K562 (cell line): ENCODE data around the gene BZW1.

Experiments used
- CAMTA2 ChIP-seq: fragments of 250-450 bp; sonication (Bioruptor Pico); conservative IDR thresholded peaks from 2 replicates; pipeline ENCODE4 v1.5.1; 2022
- RBBP5 ChIP-seq: fragments of 200-600 bp; sonication (generic); IDR thresholded peaks from 2 replicates; pipeline ENCODE4 v1.6.1; 2012; ENCODE audit warnings: borderline replicate concordance, mild to moderate bottlenecking, low read length, control low read depth, inconsistent platforms; ENCODE audit not compliant: insufficient read depth, poor library complexity, severe bottlenecking
- TAF15 ChIP-seq: fragments of 200-400 bp; formaldehyde crosslinking; IDR thresholded peaks from 2 replicates; pipeline ENCODE4 v1.6.1; 2017; ENCODE audit warnings: mild to moderate bottlenecking, low read depth, low read length, moderate library complexity
- TOE1 ChIP-seq, 2 experiments: fragments of 450-650 bp in 1 of 2; sonication (generic) in 1 of 2; formaldehyde crosslinking in 1 of 2; IDR thresholded peaks; 2 replicates each; pipeline versions ENCODE4 v1.7.1 to v1.8.0; 2016 to 2022; ENCODE audit warnings: borderline replicate concordance in 2 of 2, mild to moderate bottlenecking in 2 of 2, antibody characterized with exemption in 1 of 2, inconsistent platforms in 1 of 2, low read depth in 1 of 2, missing genetic modification reagents in 1 of 2, moderate library complexity in 1 of 2
- ZNF354B ChIP-seq: fragments of 250-450 bp; sonication (Bioruptor Pico); IDR thresholded peaks from 2 replicates; pipeline ENCODE4 v1.4.0; 2020

DNA sequence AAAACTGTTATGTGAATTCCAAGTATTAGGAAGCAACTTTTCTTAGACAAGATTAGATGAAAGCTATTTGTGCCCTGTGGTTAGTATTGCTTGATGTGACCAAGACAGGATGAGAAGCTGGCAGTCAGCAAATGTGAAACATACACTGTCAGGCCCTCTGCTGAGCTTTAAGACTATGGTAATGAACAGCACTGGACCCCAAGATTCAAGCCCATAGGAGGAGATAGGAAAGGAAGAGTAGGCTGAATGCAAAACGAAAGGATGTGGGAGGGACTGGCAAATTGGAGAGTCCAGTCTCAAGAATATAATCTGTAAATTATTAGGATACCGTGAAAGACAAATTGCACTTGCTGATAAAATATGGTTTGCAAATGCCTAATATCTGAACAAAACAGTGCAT lies 16.4 kb downstream of the BZW1 start:
- no peak for TF ChIP-seq RBBP5
- TF ChIP-seq CAMTA2, result no peak
- TF ChIP-seq ZNF354B, result no peak
- TF ChIP-seq TAF15, result no peak
- no peak for TF ChIP-seq TOE1 (IDR thresholded peaks at IDR 0.05; ENCODE audit: borderline replicate concordance)
- no peak for TF ChIP-seq TOE1 (CRISPR knock-in tag; IDR thresholded peaks at IDR 0.05; ENCODE audit: borderline replicate concordance, low read depth)
